Measurements from ENCODE around the gene PACSIN1.

DNA sequence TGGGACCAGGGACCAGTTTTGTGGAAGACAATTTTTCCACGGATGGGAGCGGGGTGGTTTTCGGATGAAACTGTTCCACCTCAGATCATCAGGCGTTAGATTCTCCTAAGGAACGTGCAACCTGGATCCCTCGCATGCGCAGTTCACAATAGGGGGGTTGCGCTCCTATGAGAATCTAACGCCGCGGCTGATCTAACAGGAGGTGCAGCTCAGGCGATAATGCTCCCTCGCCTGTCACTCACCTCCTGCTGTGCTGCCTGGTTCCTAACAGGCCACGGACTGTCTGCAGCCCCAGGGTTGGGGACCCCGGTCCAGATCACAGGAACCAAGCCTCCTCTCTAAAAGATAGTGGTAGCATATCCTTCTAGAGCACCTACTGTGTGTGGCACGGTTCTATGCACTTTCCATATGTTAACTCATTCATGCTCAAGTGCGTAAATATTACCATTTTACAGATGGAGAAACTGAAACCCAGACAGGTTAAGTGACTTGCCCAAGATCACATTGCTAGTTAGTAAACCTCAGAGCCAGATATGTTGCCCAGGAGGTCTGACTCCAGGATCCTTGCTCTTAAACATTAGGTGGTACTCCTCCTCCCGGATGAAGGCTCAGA, 65.0 kb downstream of the PACSIN1 start:
- no peak for TF ChIP-seq CTCF (IDR thresholded peaks at IDR 0.05; ENCODE audit: low read length)
- TF ChIP-seq EZH2 (optimal IDR thresholded peaks at IDR 0.05; ENCODE audit: low read depth, low read length): no peak
- no peak for TF ChIP-seq EZH2phosphoT487 (IDR thresholded peaks at IDR 0.05; ENCODE audit: low read length)
